Measurements from ENCODE around the gene ANKRD16.
"Not testable (repeated sequence)": the region's sequence is repeated elsewhere in the genome, so short reads cannot be mapped to it uniquely, and the experiment has no call there.

ANKRD16 gene

GRCh38 chr10:5854131-5854475 lies 35.6 kb downstream of the ANKRD16 start:
- no peak overlapping the region for H3K27ac ChIP-seq (replicated peaks)
- TF ChIP-seq GABPA (IDR thresholded peaks at IDR 0.05; ENCODE audit: low read depth) (no peak), REST (IDR thresholded peaks at IDR 0.05; ENCODE audit: insufficient replicate concordance, low read depth) (no peak), POLR2AphosphoS5 (IDR thresholded peaks at IDR 0.05; ENCODE audit: low read depth) (no peak), SPI1 (IDR thresholded peaks at IDR 0.05; ENCODE audit: borderline replicate concordance, low read depth) (no peak)
- TF ChIP-seq, protein P1, sequence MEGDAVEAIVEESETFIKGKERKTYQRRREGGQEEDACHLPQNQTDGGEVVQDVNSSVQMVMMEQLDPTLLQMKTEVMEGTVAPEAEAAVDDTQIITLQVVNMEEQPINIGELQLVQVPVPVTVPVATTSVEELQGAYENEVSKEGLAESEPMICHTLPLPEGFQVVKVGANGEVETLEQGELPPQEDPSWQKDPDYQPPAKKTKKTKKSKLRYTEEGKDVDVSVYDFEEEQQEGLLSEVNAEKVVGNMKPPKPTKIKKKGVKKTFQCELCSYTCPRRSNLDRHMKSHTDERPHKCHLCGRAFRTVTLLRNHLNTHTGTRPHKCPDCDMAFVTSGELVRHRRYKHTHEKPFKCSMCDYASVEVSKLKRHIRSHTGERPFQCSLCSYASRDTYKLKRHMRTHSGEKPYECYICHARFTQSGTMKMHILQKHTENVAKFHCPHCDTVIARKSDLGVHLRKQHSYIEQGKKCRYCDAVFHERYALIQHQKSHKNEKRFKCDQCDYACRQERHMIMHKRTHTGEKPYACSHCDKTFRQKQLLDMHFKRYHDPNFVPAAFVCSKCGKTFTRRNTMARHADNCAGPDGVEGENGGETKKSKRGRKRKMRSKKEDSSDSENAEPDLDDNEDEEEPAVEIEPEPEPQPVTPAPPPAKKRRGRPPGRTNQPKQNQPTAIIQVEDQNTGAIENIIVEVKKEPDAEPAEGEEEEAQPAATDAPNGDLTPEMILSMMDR (IDR thresholded peaks at IDR 0.05; ENCODE audit: insufficient read depth, low read length) = no peak
- DNase-seq (ENCODE audit: low read depth in 1 of 2, low spot score in 1 of 2) = no peak
- no peaks in the 10 kb centered on the region for H3K27me3 ChIP-seq (ENCODE audit: insufficient read depth, poor library complexity, severe bottlenecking)
- H3K4me3 ChIP-seq (replicated peaks; ENCODE audit: insufficient read depth, low read length) = no peak overlapping the region

GRCh38 chr10:5846667-5847066 lies 43.0 kb downstream of the ANKRD16 start:
- H3K27me3 ChIP-seq (ENCODE audit: insufficient read depth, poor library complexity, severe bottlenecking); DNase-seq (ENCODE audit: low read depth in 1 of 2, low spot score in 1 of 2); H3K27ac ChIP-seq (replicated peaks); H3K4me3 ChIP-seq (replicated peaks; ENCODE audit: insufficient read depth, low read length): not testable (repeated sequence)

DNA sequence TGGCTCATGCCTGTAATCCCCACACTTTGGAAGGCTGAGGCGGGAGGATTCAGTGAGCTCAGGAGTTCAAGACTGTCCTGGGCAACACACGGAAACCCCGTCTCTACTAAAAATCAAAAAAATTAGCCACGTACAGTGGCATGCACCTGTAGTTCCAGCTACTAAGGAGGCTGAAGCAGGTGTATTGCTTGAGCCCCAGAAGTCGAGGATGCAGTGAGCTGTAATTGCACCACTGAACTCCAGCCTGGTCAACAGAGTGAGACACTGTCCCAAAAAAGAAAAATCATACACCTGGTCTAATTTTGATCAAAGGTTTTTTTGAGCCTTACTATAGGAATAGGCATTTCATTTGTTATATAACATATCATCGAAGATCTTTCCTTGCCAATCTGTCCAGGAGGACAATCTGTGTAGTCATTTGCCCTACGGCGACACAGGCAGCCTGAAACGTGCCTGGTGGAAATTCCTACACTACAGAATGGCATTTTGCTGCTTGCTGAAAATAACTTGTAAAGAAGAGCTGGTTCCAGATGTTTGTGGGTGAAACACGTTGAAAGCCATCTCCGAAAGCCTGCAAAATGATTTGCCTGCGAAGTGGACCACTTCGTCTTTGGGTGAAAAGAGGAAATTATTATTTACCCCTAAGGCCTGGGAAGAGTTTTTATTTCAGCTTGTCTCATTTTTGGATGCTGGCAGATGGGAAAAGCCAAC lies 45.2 kb downstream of the ANKRD16 start:
- Histone ChIP-seq H3K4me3 (replicated peaks; ENCODE audit: insufficient read depth, low read length) (no peak overlapping the region), H3K27ac (replicated peaks) (no peak overlapping the region), H3K27me3 (ENCODE audit: insufficient read depth, poor library complexity, severe bottlenecking) (no peaks in the 10 kb centered on the region)
- DNase-seq (ENCODE audit: low read depth in 1 of 2, low spot score in 1 of 2) = no peak
- TF ChIP-seq GABPA (IDR thresholded peaks at IDR 0.05; ENCODE audit: low read depth) (no peak), REST (IDR thresholded peaks at IDR 0.05; ENCODE audit: insufficient replicate concordance, low read depth) (no peak), POLR2AphosphoS5 (IDR thresholded peaks at IDR 0.05; ENCODE audit: low read depth) (no peak), SPI1 (IDR thresholded peaks at IDR 0.05; ENCODE audit: borderline replicate concordance, low read depth) (no peak)
- TF ChIP-seq, protein P1 (IDR thresholded peaks at IDR 0.05; ENCODE audit: insufficient read depth, low read length) = no peak

GRCh38 chr10:5843686-5844344 lies 45.9 kb downstream of the ANKRD16 start:
- no peak overlapping the region for H3K4me3 ChIP-seq (replicated peaks; ENCODE audit: insufficient read depth, low read length)
- TF ChIP-seq GABPA (IDR thresholded peaks at IDR 0.05; ENCODE audit: low read depth) = no peak
- TF ChIP-seq POLR2AphosphoS5 (IDR thresholded peaks at IDR 0.05; ENCODE audit: low read depth) = no peak
- DNase-seq (ENCODE audit: low read depth in 1 of 2, low spot score in 1 of 2) = no peak
- no peaks in the 10 kb centered on the region for H3K27me3 ChIP-seq (ENCODE audit: insufficient read depth, poor library complexity, severe bottlenecking)
- H3K27ac ChIP-seq (replicated peaks) = no peak overlapping the region

All from HL-60 (cell line).